GM18873 (cell line): ENCODE results near the gene REEP2.
"Not testable (repeated sequence)": the region's sequence is repeated elsewhere in the genome, so short reads cannot be mapped to it uniquely, and the experiment has no call there.

Experiments used
- ATAC-seq: cut with Tn5 transposase; IDR thresholded peaks from one replicate; pipeline ENCODE4 v1.9.1; 2021; ENCODE audit warnings: mild to moderate bottlenecking, moderate library complexity, moderate number of reproducible peaks; ENCODE audit not compliant: unreplicated experiment, low FRiP score

REEP2 gene, protein sequence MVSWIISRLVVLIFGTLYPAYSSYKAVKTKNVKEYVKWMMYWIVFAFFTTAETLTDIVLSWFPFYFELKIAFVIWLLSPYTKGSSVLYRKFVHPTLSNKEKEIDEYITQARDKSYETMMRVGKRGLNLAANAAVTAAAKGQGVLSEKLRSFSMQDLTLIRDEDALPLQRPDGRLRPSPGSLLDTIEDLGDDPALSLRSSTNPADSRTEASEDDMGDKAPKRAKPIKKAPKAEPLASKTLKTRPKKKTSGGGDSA

DNA sequence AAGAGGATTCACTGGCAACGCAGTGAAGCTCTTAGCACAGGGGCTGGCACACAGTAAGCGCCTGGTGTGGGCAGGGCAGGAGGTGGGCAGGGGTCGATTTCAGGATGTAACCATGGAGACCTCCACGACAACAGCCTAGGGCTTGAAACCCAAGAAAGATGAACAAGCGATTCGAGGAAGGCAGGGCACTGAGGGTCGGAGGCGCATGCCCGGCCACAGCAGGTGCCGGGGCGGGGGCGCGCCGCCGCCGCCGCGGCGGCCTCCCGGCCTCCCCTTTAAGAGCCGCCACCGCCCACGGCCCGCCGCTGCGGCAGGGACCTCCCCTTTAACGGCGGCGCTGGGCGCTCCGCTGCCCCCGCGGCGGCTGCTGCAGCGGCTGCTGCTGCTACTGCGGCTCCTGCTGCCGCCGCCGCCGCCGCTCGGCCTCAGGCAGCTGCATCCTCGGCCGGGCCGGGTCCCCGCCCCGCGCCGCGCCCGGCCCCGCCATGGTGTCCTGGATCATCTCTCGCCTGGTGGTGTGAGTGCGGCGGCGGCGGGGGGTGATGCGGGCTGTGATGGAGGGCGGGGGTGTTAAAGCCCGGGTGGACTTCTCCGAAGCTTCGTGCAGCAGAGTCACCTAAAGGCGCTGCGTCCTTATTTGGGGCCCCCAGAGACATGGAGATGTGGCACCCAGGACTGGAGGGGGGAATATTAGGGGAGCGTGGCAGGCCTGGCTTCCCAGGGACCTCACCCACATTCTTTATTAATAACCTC, at the start of gene REEP2:
Gene REEP2 (plus strand): TSS at position 334 of the 753 bp plus-strand sequence. CDS start 152 bp downstream, at position 486.
- no peak for ATAC-seq

DNA sequence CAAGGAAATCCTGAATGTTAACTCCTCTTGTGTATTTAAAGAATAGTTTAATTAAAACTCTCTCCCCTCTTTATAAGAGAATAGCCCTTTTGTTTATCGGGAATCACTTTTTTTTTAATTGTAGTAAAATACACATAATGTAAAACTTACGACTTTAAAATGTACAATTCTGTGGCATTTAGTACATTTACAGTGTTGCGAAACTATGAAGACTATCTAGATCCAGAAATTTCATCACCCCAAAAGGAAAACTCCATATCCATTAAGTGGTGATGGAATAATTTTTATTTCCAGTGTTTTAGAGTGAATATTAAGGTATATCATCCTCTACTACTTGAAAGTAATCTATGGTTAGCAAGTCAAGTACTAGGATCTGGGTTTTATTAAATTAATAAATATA, 49.5 kb upstream of the REEP2 start:
- ATAC-seq, result no peak

DNA sequence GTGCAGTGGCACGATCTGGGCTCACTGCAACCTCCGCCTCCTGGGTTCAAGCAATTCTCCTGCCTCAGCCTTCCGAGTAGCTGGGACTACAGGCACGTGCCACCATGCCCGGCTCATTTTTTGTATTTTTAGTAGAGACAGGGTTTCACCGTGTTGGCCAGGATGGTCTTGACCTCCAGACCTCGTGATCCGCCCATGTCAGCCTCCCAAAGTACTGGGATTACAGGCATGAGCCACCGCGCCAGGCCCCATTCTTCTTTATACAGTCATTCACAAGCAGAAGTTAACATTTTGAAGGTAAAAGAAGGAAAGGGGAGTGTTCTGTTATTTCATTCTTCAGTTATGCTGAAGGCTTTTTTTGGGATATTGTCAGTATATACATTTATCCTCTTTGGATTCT, 48.9 kb upstream of the REEP2 start:
- not testable (repeated sequence) for ATAC-seq

DNA sequence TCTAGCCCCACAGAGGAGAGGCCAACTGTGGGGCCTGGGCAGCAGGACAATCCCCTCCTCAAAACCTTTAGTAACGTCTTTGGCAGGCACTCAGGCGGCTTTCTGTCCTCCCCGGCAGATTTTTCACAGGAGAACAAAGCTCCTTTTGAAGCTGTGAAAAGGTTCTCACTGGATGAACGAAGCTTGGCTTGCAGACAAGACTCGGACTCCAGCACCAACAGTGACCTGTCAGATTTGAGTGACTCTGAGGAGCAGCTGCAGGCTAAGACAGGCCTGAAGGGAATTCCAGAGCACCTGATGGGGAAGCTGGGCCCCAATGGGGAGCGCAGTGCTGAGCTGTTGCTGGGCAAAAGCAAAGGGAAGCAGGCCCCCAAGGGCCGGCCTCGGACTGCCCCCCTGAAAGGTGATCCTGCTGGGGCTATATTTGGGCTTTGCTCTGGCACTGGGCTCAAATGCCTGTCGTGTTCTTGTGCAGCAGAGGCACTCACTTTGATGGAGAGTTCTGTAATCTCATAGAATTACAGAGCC, 46.9 kb upstream of the REEP2 start:
- ATAC-seq, result no peak

DNA sequence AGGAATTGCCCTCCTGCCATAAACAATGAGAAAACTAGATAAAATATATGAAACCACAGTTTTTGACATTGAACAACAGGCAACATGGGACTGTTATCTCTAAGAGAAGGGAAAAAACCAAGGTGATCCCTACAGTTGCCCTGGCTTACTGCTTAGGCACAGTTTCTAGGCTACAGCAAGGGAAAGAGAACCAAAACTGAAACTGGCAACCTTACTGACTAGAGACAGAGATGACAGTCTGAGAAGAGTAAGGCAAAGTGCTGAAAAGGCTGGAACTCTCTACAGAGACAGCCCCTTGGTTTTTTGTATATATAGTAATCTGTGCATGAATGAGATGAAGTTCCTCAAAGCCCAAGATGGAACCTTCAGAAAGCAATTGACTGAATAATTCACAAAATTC, 36.2 kb upstream of the REEP2 start:
- ATAC-seq, result no peak

DNA sequence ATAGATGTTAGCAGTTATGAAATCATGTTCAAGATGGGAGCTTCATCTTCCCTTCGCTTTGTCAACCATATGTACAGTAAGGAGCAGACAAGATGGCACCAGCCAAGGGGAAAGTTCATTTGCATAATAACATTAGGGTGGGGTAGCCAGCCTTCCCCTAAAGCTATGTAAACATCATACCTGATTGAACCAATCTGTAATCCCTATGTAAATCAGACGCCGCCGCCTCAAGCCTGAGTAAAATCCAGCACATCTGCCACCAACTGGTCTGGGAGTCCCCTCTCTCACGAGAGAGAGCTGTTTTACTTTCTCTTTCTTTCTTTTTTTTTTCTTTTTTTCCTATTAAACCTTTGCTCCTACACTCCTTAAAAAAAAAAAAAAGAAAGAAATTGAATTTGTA, 30.8 kb upstream of the REEP2 start:
- no peak for ATAC-seq

DNA sequence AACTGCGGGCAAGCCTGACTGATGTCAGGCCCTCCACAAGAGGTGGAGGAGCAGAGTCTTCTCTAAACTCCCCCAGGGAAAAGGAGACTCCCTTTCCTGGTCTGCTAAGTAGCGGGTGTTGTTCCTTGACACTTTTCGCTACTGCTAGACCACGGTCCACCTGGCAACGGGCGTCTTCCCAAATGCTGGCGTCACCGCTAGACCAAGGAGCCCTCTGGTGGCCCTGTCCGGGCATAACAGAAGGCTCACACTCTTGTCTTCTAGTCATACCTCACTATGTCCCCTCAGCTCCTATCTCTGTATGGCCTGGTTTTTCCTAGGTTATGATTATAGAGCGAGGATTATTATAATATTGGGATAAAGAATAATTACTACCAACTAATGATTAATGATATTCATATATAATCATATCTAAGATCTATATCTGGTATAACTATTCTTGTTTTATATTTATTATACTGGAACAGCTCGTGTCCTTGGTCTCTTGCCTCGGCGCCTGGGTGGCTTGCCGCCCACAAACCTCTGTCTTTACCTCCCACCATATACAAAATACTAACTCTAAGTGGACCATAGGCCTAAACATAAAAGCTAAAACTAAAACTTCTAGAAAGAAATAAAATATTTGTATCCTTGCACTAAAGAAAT, 27.7 kb upstream of the REEP2 start:
- not testable (repeated sequence) for ATAC-seq

DNA sequence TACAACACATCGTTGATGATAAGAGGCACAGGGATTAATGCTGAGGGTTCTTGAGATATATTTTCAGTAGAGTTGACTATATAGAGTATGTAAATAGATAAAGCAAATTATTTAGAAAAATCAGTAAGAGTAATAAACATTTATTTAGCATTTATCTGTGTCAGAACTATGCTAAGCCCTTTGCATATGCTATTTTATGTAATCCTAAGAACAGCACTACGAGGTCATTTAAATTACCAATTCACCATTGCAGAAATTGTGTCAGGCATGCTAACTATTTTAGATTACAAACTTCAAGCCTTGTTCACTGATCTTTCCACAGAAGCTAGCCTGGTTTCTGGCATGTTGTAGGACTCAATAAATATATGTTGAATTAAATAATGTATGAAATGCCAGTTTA, 20.4 kb upstream of the REEP2 start:
- ATAC-seq, result no peak

DNA sequence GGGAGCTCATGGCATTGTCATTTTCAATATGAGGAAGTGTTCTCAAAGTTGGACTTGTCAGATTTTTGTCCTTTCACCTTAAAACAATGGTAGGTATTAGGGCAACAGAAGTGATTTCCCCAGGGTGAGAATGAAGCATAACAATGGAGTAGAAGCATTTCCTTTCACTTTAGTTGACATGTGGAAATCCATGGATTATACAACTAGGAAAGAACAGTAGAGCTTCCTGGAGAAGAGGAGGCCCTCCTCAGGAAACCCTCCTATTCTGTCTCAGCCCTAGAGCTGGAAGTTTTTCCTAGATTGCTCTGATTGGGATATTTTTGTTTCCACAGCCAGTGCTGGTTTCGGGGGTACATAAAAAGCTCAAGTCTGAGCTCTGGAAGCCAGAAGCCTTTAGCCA, 13.8 kb upstream of the REEP2 start:
- ATAC-seq, result no peak

DNA sequence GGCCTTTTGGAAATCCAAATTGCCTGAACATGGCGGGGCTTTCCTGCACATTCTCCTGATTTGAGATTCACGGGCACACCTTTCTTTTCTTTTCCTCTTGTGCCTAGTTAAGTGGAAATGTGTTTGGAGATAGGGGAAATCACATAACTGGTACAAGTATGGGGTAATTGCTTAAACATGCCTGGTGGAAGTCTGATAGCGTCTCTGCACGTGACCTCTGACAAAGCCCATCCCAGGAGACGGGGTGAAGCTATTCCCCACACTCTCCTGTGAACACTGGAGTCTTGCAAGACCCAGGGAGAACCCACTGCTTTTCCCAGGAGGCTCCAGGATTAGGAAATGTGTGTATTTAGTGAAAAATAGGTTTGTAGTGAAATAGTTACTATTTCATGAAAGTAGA, 2.9 kb upstream of the REEP2 start:
- ATAC-seq, result no peak

DNA sequence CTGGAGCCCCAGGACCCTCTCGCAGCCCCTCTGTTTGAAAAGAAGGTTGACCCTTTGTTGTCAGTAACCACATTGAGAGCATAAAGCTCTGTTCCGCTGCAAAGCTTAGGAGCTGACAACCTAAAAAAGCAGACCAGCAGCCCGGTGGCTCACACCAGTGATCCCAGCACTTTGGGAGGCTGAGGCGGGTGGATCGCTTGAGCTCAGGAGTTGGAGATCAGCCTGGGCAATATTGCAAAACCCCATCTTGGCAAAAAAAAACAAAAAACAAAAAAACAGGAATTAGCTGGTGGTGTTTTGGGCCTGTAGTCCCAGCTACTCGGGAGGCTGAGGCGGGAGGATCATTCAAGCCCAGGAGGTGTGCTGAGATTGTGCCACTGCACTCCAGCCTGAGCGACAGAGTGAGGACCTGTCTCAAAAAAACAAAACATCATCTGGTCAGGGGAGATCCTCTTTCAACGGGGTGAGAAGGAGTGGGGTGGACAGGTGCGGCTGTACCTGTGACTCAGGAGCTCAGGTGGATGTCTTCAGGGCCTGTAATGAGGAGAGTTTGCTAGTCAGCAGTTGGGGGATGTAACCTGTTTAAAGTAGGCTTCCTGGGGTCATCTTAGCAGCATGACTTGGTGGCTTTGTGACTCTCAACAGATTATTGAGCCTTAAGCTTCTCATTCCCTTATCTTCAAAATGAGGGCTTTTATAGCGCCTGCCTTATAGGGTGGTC, 694 bp upstream of the REEP2 start:
- no peak for ATAC-seq

DNA sequence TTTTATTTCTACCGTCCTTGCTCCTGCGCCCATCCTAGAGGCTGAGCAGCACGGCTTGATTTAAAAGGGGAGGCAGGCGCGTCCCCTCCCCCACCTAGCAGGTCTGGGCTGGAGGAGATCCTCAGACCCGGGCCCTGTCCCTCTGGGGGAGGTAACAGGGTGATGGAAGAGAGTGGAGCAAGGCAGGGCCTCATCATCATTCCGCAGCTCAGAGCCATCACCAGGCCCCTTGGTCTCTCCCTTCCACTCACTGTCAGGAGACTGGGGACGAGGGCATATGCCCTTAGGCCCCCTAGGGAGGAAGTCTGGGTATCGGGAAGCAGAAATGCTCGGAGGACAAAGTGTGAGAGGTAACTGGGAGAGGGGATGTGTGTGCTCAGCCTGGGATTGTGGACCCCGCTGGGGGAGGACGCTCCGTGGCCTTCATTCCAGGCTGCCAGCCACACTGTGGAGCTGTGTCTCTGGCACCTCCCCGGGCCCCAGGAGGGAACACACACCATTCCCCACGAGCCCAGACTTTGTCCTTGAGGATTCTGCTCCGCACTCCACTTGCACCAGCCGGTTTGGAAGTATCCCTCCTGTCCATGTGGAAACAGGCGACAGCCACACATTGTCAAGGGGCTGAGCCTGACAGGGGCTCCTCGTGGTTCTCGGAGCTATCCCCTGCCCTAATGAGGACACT, 761 bp downstream of the REEP2 start:
- ATAC-seq, result no peak

DNA sequence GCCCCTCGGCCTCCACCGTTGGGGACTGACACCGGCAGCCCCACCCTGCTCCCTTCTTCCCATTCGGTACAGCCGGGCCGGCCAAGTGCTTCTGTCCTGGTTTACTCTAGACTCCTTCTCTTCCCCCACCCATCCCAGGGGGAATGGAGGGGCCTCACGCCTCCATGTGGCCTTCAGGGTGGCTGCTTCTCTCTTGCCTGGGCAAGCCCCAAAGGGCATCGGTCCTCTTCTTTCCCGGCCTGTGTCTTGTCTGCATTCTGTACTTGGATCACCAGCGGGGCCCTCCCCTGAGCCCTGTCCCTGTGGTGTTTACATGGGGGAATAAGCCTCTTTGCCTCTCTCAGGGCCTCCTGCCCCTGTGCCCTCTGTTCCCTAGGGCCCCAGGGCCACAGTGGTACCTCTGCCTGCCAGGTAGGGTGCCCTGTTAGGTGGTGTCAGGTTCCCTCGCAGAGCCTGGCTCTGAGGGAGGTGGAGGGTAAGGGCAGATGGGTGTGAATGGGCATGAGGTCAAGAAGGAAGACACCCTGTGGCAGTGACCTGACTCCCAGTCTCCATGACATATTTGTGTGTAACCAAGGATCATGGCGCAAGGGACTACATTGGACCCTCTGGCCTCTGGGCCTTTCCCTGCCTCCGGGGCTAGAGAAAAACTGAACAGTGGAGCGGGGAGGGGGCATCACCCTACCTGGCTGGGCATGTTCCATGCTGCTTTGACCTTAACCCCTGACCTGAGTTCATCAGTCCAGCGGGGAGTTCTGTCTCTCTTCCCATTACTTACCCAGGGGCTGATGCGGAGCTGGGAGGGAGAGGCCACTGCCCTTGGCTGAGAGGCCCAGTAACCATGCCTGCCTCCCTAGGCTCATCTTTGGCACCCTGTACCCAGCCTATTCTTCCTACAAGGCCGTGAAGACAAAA, 1.6 kb downstream of the REEP2 start:
- no peak for ATAC-seq

DNA sequence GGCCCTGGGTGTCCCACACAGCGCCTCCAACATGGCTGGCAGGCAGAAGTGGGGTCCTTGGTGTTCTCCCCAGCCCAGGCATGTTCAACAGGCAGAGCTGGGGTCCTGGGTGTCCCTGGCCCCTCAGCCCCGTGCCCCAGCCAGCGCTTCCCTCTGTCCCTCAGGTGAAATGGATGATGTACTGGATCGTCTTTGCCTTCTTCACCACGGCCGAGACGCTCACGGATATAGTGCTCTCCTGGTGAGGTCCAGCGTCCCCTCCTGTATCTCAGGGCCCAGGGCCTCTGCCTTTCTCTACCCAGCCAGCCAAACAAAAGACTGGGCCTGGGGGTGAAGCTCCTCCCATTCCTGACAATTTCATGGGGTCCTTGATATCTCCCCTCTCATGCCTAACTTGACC, 2.4 kb downstream of the REEP2 start:
- ATAC-seq, result no peak

DNA sequence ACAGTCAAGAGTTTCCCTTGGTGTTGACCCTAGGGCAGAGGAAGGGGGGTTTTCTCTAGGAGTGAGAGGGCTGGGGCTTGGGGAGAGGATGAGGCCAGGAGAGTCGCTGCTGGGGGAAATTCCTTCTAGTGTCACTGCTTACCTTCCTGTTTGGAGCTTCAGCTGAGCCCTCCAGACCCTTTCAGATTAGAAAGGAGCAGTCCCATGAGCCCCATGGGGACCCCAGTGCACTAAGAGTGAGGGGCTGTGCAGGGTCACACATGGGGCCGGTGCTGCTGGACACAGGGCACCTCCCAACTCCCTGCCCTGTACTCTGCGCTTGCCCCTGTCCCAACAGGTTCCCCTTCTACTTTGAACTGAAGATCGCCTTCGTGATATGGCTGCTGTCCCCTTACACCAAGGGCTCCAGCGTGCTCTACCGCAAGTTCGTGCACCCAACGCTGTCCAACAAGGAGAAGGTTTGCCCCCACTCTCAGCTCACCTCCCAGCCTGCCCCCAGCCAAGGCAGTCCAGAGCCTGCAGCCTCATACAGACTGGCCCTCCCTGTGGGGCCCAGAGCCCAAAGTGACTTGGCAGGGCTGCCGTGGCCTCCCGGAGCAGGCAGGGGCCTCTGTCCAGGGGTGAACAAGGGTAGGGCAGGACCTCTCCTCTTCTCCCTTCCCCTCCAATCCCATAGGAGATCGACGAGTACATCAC, 5.4 kb downstream of the REEP2 start:
- no peak for ATAC-seq

DNA sequence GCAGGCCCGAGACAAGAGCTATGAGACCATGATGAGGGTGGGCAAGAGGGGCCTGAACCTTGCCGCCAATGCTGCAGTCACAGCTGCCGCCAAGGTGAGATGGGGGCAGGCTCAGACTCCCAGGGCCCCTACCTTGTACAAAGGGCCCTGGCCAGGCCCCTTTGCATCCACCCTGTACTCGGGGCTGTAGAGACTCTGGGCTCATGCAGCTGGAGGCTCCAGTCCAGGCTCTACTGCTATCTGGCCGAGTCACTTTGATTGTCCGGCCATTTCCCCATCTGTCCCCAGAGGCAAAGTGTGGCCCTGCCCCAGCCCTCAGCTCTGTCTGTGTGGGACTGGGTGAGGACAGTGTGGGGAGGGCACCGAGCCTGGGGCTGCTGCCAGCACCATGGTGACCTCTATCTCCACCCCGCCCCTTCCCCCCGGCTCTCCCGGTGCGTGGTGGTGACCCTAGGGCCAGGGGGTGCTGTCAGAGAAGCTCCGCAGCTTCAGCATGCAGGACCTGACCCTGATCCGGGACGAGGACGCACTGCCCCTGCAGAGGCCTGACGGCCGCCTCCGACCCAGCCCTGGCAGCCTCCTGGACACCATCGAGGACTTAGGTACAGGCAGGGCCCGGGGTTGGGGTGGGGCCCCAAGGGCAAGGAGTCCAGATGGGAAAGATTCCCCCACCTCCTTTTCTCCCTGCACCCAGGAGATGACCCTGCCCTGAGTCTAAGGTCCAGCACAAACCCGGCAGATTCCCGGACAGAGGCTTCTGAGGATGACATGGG, 6.1 kb downstream of the REEP2 start:
- ATAC-seq, result no peak

DNA sequence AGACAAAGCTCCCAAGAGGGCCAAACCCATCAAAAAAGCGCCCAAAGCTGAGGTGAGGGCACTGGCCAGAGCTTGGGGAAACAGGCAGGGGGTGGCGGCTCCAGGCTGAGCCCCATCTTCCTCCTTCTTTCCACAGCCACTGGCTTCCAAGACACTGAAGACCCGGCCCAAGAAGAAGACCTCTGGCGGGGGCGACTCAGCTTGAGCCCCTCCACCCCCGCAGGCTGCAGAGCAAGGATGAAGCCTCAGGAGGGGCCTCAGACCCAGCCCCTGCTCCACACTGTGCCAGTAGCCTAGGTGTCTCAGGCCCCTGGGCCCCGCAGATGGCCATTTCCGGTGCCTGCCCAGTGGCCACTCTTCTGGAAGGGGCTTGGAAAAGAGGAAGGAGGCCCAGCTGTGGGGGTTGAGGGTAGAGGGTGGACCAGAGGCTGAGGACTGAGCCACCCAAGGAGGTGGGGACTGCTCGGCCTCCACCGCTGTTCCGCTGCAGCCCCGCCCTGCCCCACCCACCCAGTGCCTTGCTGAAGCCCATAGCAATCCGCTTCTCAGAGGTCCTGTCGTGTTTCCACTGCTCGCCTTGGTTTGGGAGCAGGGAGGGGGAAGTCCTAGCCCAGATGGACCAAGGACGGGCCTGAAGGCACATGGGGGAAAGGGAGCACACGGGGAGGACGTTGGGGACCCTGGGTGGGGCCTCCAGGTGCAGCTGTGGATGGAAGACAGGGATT, 6.9 kb downstream of the REEP2 start:
- no peak for ATAC-seq
